Liver (tissue), 3 donors: ENCODE data around the gene PRPH2.

Experiments used
- ATF3 ChIP-seq: IDR thresholded peaks from 2 replicates; pipeline ENCODE4 v1.6.1; 2016; ENCODE audit warnings: antibody characterized with exemption
- FOXA1 ChIP-seq: IDR thresholded peaks from 2 replicates; pipeline ENCODE4 v1.6.1; 2016; ENCODE audit warnings: antibody characterized with exemption
- GABPA ChIP-seq, 2 donors: IDR thresholded peaks in 1 of 2; conservative IDR thresholded peaks in 1 of 2; 2 replicates each; pipeline ENCODE4 v1.6.1; 2016; ENCODE audit warnings: antibody characterized with exemption in 2 of 2, mild to moderate bottlenecking in 1 of 2, moderate library complexity in 1 of 2
- MAX ChIP-seq: IDR thresholded peaks from 2 replicates; pipeline ENCODE4 v1.6.1; 2016; ENCODE audit warnings: antibody characterized with exemption
- RAD21 ChIP-seq, 2 donors: IDR thresholded peaks; 2 replicates each; pipeline ENCODE4 v1.6.1; 2016; ENCODE audit warnings: antibody characterized with exemption in 2 of 2, mild to moderate bottlenecking in 2 of 2
- ZBTB33 ChIP-seq: IDR thresholded peaks from 2 replicates; pipeline ENCODE4 v1.6.1; 2016; ENCODE audit warnings: antibody characterized with exemption
- TF ChIP-seq, protein P1 (sequence below): fragments of 150-350 bp; IDR thresholded peaks from 2 replicates; pipeline ENCODE4 v1.5.1; 2017; ENCODE audit warnings: improper control_type of control experiment, low read depth, low read length; ENCODE audit not compliant: missing input control
- donor health status: healthy.
- donor health status: healthy.

- TF ChIP-seq, protein P1, sequence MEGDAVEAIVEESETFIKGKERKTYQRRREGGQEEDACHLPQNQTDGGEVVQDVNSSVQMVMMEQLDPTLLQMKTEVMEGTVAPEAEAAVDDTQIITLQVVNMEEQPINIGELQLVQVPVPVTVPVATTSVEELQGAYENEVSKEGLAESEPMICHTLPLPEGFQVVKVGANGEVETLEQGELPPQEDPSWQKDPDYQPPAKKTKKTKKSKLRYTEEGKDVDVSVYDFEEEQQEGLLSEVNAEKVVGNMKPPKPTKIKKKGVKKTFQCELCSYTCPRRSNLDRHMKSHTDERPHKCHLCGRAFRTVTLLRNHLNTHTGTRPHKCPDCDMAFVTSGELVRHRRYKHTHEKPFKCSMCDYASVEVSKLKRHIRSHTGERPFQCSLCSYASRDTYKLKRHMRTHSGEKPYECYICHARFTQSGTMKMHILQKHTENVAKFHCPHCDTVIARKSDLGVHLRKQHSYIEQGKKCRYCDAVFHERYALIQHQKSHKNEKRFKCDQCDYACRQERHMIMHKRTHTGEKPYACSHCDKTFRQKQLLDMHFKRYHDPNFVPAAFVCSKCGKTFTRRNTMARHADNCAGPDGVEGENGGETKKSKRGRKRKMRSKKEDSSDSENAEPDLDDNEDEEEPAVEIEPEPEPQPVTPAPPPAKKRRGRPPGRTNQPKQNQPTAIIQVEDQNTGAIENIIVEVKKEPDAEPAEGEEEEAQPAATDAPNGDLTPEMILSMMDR, result no peak
- TF ChIP-seq ATF3, result no peak
- TF ChIP-seq FOXA1, result no peak
- no peak for TF ChIP-seq GABPA (IDR thresholded peaks at IDR 0.05 in 1 of 2, conservative IDR thresholded peaks at IDR 0.05 in 1 of 2)
- TF ChIP-seq ZBTB33, result no peak
- no peak for TF ChIP-seq RAD21 (IDR thresholded peaks at IDR 0.05)
- no peak for TF ChIP-seq MAX
Measured at GRCh38 chr6:42727087-42727611, 4.8 kb upstream of the PRPH2 start.
